SK-N-SH (cell line): ENCODE data around the gene ZFP36L1. TPM values are rescaled to one million over a fixed set of nuclear protein-coding genes. Genes with fewer than 3 reads are reported as not detected.

Experiments
- CTCF ChIA-PET: fragments of 300-600, 350-600 bp; formaldehyde crosslinking; extraction: SDS; loops from one replicate; lab custom pipeline; 2021; lab: Yijun Ruan, JAX
- POLR2A ChIA-PET: fragments of 350-600 bp; sonication (Branson Sonifier 250); formaldehyde crosslinking; extraction: SDS; loops from one replicate; lab custom pipeline; 2020; ENCODE audit warnings: antibody characterized with exemption, inconsistent platforms; lab: Yijun Ruan, JAX
- DNase-seq: peaks from one replicate; pipeline ENCODE4 v3.0.0; 2012
- H2AFZ ChIP-seq: fragments of 200-600 bp; sonication (generic); 2 replicates; pipeline ENCODE4 v1.8.1; 2016; ENCODE audit warnings: antibody characterized with exemption, mild to moderate bottlenecking, low read depth
- H3F3A ChIP-seq: fragments of 200-600 bp; sonication (generic); replicated peaks from 2 replicates; pipeline ENCODE3; 2016; ENCODE audit warnings: antibody characterized with exemption, mild to moderate bottlenecking; ENCODE audit not compliant: insufficient read depth
- H3K27ac ChIP-seq, 2 experiments: fragments of 200-500 bp in 1 of 2; fragments of 200-600 bp in 1 of 2; sonication (Bioruptor generic) in 1 of 2; sonication (generic), shearing (Covaris generic) in 1 of 2; 2 replicates each; pipeline versions ENCODE4 v1.5.1 to v1.6.1; 2014 to 2016; ENCODE audit warnings: low read depth in 2 of 2, inconsistent platforms in 1 of 2, low read length in 1 of 2, mild to moderate bottlenecking in 1 of 2, mixed read lengths in 1 of 2
- H3K27me3 ChIP-seq: fragments of 200-600 bp; sonication (generic), shearing (Covaris generic); 2 replicates; pipeline ENCODE4 v1.6.1; 2016; ENCODE audit warnings: mixed run types; ENCODE audit not compliant: insufficient read depth
- H3K36me3 ChIP-seq, 2 experiments: fragments of 200-500 bp in 1 of 2; fragments of 200-600 bp in 1 of 2; sonication (Bioruptor generic) in 1 of 2; sonication (generic) in 1 of 2; replicated peaks in 1 of 2; 2 replicates each; pipeline versions ENCODE3 to v1.5.1; 2014 to 2016; ENCODE audit warnings: low read length in 1 of 2, mild to moderate bottlenecking in 1 of 2; ENCODE audit not compliant: insufficient read depth in 2 of 2, control insufficient read depth in 1 of 2
- H3K4me1 ChIP-seq, 2 experiments: fragments of 200-500 bp in 1 of 2; fragments of 200-600 bp in 1 of 2; sonication (Bioruptor generic) in 1 of 2; sonication (generic), shearing (Covaris generic) in 1 of 2; 2 replicates each; pipeline versions ENCODE4 v1.5.1 to v1.6.1; 2014 to 2016; ENCODE audit warnings: low read depth in 1 of 2, low read length in 1 of 2, mixed run types in 1 of 2; ENCODE audit not compliant: insufficient read depth in 2 of 2, control insufficient read depth in 1 of 2
- H3K4me2 ChIP-seq: fragments of 200-600 bp; sonication (generic), shearing (Covaris generic); 2 replicates; pipeline ENCODE4 v1.6.1; 2017; ENCODE audit warnings: mixed run types
- H3K4me3 ChIP-seq, 2 experiments: fragments of 200-500 bp in 1 of 2; fragments of 200-600 bp in 1 of 2; sonication (Bioruptor generic) in 1 of 2; sonication (generic), shearing (Covaris generic) in 1 of 2; 2 replicates each; pipeline versions ENCODE4 v1.5.1 to v1.8.1; 2014 to 2016; ENCODE audit warnings: low read depth in 2 of 2, inconsistent platforms in 1 of 2, low read length in 1 of 2, mild to moderate bottlenecking in 1 of 2, mixed read lengths in 1 of 2, moderate library complexity in 1 of 2
- H3K79me2 ChIP-seq: fragments of 200-600 bp; sonication (generic); 2 replicates; pipeline ENCODE4 v1.8.1; 2017; ENCODE audit warnings: mild to moderate bottlenecking; ENCODE audit not compliant: insufficient read depth
- H3K9ac ChIP-seq: fragments of 200-600 bp; sonication (generic); 2 replicates; pipeline ENCODE4 v1.6.1; 2017; ENCODE audit warnings: mixed run types
- H3K9me2 ChIP-seq: fragments of 200-600 bp; sonication (generic); 2 replicates; pipeline ENCODE4 v1.6.1; 2017; ENCODE audit warnings: mixed run types
- H3K9me3 ChIP-seq: fragments of 200-600 bp; sonication (generic); 2 replicates; pipeline ENCODE4 v1.6.1; 2017; ENCODE audit warnings: mixed run types, mild to moderate bottlenecking, moderate library complexity
- H4K20me1 ChIP-seq: fragments of 200-600 bp; sonication (generic); 2 replicates; pipeline ENCODE4 v1.6.1; 2017; ENCODE audit warnings: mild to moderate bottlenecking, mixed run types; ENCODE audit not compliant: insufficient read depth
- CHD2 ChIP-seq: fragments of 150-350 bp; IDR thresholded peaks from 2 replicates; pipeline ENCODE4 v1.6.1; 2018; ENCODE audit warnings: low read length; ENCODE audit not compliant: partially characterized antibody
- CTCF ChIP-seq: fragments of 200-600 bp; sonication (generic); IDR thresholded peaks from 2 replicates; pipeline ENCODE4 v1.6.1; 2017; ENCODE audit warnings: antibody characterized with exemption, mild to moderate bottlenecking, moderate library complexity
- EP300 ChIP-seq, 2 experiments: IDR thresholded peaks; 2 replicates each; pipeline versions ENCODE4 v1.4.0 to v1.6.1; 2012; ENCODE audit warnings: borderline replicate concordance in 1 of 2, low read depth in 1 of 2, low read length in 1 of 2
- EZH2phosphoT487 ChIP-seq: fragments of 200-600 bp; sonication (generic); IDR thresholded peaks from 2 replicates; pipeline ENCODE4 v1.6.1; 2017; ENCODE audit warnings: low read depth, mixed run types, mild to moderate bottlenecking, antibody characterized with exemption, moderate library complexity, borderline replicate concordance
- FOSL2 ChIP-seq: IDR thresholded peaks from 2 replicates; pipeline ENCODE4 v1.4.0; 2012; ENCODE audit warnings: low read depth, mild to moderate bottlenecking, moderate library complexity, borderline replicate concordance
- FOXJ3 ChIP-seq: sonication (generic); formaldehyde crosslinking; IDR thresholded peaks from 2 replicates; pipeline ENCODE4 v1.5.1; 2020; ENCODE audit warnings: mild to moderate bottlenecking, missing genetic modification reagents
- GATA2 ChIP-seq: sonication (generic); formaldehyde crosslinking; IDR thresholded peaks from 2 replicates; pipeline ENCODE4 v1.5.0; 2020; ENCODE audit warnings: mild to moderate bottlenecking, missing genetic modification reagents
- MAX ChIP-seq: IDR thresholded peaks from 2 replicates; pipeline ENCODE4 v1.4.0; 2012; ENCODE audit warnings: low read depth
- MXI1 ChIP-seq: IDR thresholded peaks from 2 replicates; pipeline ENCODE4 v1.6.1; 2012; ENCODE audit warnings: mild to moderate bottlenecking, low read depth, low read length, improper control_type of control experiment
- NFIC ChIP-seq: IDR thresholded peaks from 2 replicates; pipeline ENCODE4 v1.4.0; 2012; ENCODE audit warnings: borderline replicate concordance
- PBX3 ChIP-seq: IDR thresholded peaks from 2 replicates; pipeline ENCODE4; 2012
- POLR2AphosphoS5 ChIP-seq: IDR thresholded peaks from 2 replicates; pipeline ENCODE4 v1.6.1; 2012; ENCODE audit warnings: low read depth, low read length
- RAD21 ChIP-seq: IDR thresholded peaks from 2 replicates; pipeline ENCODE4 v1.6.1; 2012; ENCODE audit warnings: mild to moderate bottlenecking, low read length
- RCOR1 ChIP-seq: fragments of 150-350 bp; IDR thresholded peaks from 2 replicates; pipeline ENCODE4 v1.6.1; 2017; ENCODE audit warnings: antibody characterized with exemption, low read length
- REST ChIP-seq: IDR thresholded peaks from 2 replicates; pipeline ENCODE4 v1.6.1; 2012; ENCODE audit warnings: mild to moderate bottlenecking, low read depth, low read length, moderate library complexity
- RFX5 ChIP-seq: IDR thresholded peaks from 2 replicates; pipeline ENCODE4 v1.6.1; 2012; ENCODE audit warnings: mild to moderate bottlenecking, improper control_type of control experiment, low read length
- RXRA ChIP-seq: IDR thresholded peaks from 2 replicates; pipeline ENCODE4 v1.4.0; 2012; ENCODE audit warnings: low read depth, mild to moderate bottlenecking, borderline replicate concordance
- SIN3A ChIP-seq: IDR thresholded peaks from 2 replicates; pipeline ENCODE4 v1.6.1; 2012; ENCODE audit warnings: low read depth, mild to moderate bottlenecking, low read length, moderate library complexity, borderline replicate concordance
- TAF1 ChIP-seq: IDR thresholded peaks from 2 replicates; pipeline ENCODE4 v1.6.1; 2012; ENCODE audit warnings: low read depth, mild to moderate bottlenecking, low read length, moderate library complexity, borderline replicate concordance
- TCF12 ChIP-seq: IDR thresholded peaks from 2 replicates; pipeline ENCODE4 v1.4.0; 2012
- TEAD4 ChIP-seq: IDR thresholded peaks from 2 replicates; pipeline ENCODE4 v1.4.0; 2012; ENCODE audit warnings: mild to moderate bottlenecking, borderline replicate concordance; ENCODE audit not compliant: insufficient read depth
- USF1 ChIP-seq: IDR thresholded peaks from 2 replicates; pipeline ENCODE4 v1.4.0; 2012; ENCODE audit warnings: low read depth, borderline replicate concordance
- USF2 ChIP-seq: fragments of 150-350 bp; IDR thresholded peaks from 2 replicates; pipeline ENCODE4 v1.6.1; 2017; ENCODE audit warnings: antibody characterized with exemption, low read length, low read depth, borderline replicate concordance
- WGBS: methylation state at CpG from one replicate; pipeline ENCODE4 v1.1.6; 2017; ENCODE audit warnings: low lambda C conversion rate; 5-methylcytosine and 5-hydroxymethylcytosine counted together
- polyA plus RNA-seq, 3 experiments: library from polyadenylated mRNA; depleted of rRNA; stranded (reverse); fragments of >200 nt; gene quantifications; 2 replicates each; pipeline ENCODE4 v1.2.3, GENCODE V29; 2012

ZFP36L1 gene
- polyA plus RNA-seq, 1 of the 3 experiments (the other 2 are of a cell fraction) = 16.5 TPM

- Histone ChIP-seq H3K4me2 (no peak overlapping the region), H2AFZ (no peak overlapping the region), H3K27ac (peak overlapping the region in 1 of 2 experiments; percentile 47; a peak in 2 of 4 replicates), H3K4me1 (peaks cover 0 to 13% of the 10 kb centered on the region in 2 experiments; a peak in 2 of 4 replicates), H3K36me3 (no peaks in the 10 kb centered on the region), H3K4me3 (no peak overlapping the region), H3K9me2 (no peaks in the 10 kb centered on the region), H3F3A (peaks cover 5% of the 10 kb centered on the region), H3K9ac (no peak overlapping the region), H3K27me3 (no peaks in the 10 kb centered on the region), H4K20me1 (no peaks in the 10 kb centered on the region), H3K79me2 (no peaks in the 10 kb centered on the region), H3K9me3 (no peaks in the 10 kb centered on the region)
- TF ChIP-seq EP300 (IDR thresholded peaks at IDR 0.05; ENCODE audit: borderline replicate concordance in 1 of 2, low read depth in 1 of 2, low read length in 1 of 2) (peak in 1 of 2 experiments; percentile 24; a peak in 1 of 4 replicates), PBX3 (no peak), MXI1 (peak; percentile 47; the same call in 1 of the 2 replicates), CHD2 (peak; percentile 13), GATA2 (CRISPR knock-in tag) (peak; percentile 28; the same call in 1 of the 2 replicates), MAX (no peak), REST (no peak), RFX5 (no peak), USF1 (no peak), NFIC (no peak), FOXJ3 (no peak), USF2 (no peak), SIN3A (no peak), EZH2phosphoT487 (no peak), POLR2AphosphoS5 (no peak), RXRA (no peak), RCOR1 (peak; percentile 50; the same call in 1 of the 2 replicates), TEAD4 (no peak), CTCF (no peak), RAD21 (no peak), TAF1 (no peak), FOSL2 (no peak), TCF12 (no peak)
- ChIA-PET CTCF (interaction anchor here (1.0 to 2.9 kb wide), 4 partner anchors 11 to 507 kb away, joined by 3 to 6 read pairs (median 4); no protein-coding TSS in a partner anchor), POLR2A (no interaction called here)
- peak; percentile 65 for DNase-seq
- WGBS = 64% methylated on average over 5 of the region's 7 CpGs
These were observed 36.8 kb downstream of the ZFP36L1 start for GRCh38 chr14:68756000-68756481.
